Inferior parietal cortex (tissue), 1 donor: ENCODE results near the gene UBTD1.
"Not testable (repeated sequence)": the region's sequence is repeated elsewhere in the genome, so short reads cannot be mapped to it uniquely, and the experiment has no call there.

Experiments used
- DNase-seq: peaks from one replicate; pipeline ENCODE4 v3.0.0-alpha.2; 2016; ENCODE audit errors: extremely low spot score

The UBTD1 gene

DNA sequence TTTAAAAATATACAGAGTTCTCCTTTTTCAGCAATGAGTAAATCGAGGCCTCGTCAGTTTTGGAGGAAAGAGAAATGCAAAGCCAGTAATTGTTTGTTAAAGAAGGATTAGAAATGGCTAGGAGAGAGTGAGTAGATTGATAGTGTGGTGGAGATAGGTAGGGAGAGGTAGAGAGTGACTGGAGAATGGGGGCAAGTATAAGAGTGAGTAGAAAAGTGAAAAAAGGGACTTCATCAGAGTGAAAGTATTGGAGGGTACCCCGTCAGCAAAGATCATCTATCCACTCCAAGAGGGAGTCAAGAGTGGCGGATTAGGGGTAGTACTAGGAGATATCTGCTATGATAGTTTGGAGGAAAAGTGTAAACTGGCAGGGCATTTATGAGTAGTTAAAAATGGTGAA is 64.6 kb downstream of the UBTD1 start:
- DNase-seq, result no peak

DNA sequence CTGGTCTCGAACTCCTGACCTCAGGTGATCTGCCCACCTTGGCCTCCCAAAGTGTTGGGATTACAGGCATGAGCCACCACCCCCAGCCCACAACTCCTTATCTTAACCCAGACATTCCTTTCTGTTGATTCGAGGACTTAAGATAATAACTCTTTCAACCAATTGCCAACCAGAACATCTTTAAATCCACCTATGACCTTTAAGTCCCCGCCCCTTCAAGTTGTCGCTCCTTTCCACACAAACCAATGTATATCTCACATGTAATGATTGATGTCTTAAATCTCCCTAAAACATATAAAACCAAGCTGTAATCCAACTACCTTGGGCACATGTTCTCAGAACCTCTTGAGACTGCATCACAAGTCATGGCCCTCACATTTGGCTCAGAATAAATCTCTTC is 66.1 kb downstream of the UBTD1 start:
- DNase-seq, result no peak

- DNase-seq, result no peak
Observed at GRCh38 chr10:97566336-97566996, 67.7 kb downstream of the UBTD1 start.

GRCh38 chr10:97567891-97568290 is 69.2 kb downstream of the UBTD1 start:
- no peak for DNase-seq

GRCh38 chr10:97570146-97570788 is 71.5 kb downstream of the UBTD1 start:
- DNase-seq, result no peak

DNA sequence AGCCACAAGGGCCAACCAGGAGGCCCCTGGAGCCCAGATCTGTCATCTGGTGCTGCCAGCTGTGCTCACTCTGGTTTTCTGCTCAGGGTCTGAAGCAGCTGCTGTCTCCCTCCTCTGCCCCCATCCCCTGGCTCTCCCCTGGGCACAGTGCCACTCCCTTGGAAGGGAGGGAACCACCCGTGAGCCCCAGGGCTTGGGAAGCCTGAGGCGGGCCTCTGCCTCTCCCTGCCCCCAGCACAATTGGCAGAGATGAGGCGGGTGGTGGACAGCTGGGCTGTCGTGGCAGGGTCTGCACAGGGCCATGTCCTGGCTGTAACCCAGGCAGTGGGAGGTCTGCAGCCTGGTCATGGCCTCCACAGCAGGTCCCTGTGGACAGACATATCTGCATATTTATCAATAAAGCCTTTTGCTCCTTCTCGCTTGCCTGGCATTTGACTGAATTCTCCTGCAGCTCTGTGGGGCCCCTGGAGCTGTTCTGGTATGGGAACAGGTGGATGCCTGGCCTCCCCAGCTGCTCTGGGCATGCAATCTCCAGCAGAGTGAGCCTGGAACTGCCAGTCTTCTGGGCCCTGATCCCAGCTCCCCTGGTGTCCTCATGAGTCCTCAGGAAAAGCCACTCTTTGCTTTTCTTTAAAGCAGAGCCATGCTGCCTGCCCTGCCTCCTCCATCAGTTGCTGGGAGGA is 72.2 kb downstream of the UBTD1 start:
- no peak for DNase-seq

DNA sequence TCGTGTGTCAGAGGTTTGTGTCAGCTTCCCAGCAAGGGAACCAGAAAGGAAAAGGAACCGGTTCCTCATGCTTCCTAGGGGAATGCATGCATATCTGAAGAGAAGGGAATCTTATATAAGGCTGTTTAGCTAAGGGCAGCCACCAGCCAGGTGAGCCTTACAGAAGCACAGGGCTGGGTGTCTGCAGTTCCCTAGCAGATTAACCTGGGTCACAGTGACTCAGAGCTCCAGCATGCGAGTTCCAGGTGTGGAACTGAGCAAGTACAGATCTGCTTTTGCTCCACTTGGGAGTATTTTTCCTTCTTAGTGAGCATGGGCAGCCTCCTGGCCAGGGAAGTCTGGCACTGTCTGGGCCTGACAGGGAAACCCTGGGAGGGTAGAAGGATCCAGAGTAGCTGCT is 72.9 kb downstream of the UBTD1 start:
- no peak for DNase-seq

DNA sequence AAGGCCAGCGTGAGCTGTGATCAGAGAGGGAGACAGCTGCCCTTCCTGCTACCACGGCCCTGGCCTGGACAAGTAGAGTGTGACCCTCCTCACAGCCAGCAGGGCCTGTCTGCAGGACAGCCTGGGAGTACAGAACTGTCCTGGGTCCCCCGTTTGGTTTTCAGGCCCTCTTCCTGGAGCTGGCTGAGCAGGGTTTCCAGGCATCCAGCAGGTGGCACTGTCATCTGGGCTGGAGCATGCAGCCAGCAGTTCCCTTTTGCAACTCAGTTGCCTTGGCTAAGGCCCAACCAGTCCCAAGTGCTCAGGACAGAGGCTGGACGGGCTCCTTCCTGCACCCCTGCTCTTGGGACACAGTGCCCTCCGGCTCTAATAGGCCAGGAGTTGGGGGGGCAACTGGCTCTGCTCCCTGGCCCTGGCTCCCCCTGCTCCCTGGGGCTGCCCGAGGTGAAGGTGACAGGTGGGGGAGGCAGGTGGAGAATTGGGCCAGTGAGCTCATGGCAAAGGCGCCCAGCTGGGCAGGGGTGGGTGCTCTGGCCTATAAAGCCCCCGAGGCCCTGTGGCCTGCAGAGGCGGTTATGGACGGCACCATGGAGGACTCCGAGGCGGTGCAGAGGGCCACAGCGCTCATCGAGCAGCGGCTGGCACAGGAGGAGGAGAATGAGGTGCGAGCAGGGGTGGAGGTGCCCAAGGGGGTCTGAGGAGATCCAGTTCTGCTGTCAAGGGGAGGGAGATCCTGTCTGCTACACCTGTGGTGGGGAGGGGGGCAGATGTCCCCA is 73.7 kb downstream of the UBTD1 start, which contains the start of gene ANKRD2:
TSS of gene ANKRD2 (plus strand) at position 566 of the 776 bp plus-strand sequence. CDS start at position 576, 10 bp downstream.
- DNase-seq, result peak; percentile 77

DNA sequence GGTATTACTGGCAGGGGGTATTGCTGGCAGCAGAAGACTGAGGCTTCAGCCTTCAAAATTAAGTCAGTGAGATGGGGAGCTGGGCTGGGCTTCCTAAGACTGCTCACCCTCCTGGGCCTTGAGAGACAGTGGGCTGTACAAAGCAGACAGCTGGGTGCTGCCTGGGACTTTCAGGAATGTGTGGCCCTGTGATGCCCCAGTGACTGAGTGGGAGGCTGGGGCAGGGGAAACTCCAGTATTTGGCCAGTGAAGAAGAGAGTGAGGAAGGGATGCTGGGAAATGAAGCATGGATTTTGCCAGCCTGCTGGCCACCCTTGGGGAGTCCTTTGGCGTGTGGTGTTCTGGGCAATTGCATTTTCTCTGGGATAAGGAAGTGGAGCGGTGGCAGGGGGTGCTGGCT is 74.3 kb downstream of the UBTD1 start:
- DNase-seq, result no peak

GRCh38 chr10:97573672-97574071 is 74.9 kb downstream of the UBTD1 start:
- no peak for DNase-seq

DNA sequence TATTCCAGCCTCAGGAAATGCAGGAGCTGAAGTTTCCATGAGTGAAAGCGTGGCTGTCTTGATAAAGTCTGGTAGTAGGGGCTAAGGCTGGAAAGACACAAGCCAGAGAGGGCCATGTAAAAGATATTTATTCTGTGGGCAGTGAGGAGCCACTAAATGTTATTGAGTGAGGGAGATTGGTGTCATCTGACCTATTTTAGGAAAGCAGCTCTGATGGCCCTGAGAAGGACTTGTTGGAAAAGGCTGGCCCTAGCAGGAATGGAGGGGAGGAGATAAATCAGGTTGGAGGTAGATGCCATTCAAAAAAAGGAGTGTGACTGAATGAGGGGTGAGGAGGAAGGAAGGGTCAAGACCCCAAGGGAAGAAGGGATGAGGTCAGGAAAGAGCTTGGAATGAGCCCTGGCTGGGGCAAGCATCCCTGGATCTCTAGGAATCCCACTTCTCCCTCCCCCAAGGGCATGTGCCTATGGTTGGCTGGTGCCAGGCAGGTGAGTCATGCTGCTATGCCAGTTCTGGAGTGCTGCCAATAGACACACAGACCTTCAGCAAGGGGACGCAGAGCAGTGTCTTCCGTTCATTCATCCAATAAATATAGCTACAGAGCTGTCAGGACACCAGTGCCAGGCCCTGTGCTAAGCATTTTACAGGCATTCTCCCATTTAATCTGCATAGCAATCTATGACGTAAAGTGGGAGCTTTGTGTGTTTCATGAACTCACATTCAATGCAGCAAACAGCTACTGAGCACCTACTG is 75.8 kb downstream of the UBTD1 start:
- no peak for DNase-seq

DNA sequence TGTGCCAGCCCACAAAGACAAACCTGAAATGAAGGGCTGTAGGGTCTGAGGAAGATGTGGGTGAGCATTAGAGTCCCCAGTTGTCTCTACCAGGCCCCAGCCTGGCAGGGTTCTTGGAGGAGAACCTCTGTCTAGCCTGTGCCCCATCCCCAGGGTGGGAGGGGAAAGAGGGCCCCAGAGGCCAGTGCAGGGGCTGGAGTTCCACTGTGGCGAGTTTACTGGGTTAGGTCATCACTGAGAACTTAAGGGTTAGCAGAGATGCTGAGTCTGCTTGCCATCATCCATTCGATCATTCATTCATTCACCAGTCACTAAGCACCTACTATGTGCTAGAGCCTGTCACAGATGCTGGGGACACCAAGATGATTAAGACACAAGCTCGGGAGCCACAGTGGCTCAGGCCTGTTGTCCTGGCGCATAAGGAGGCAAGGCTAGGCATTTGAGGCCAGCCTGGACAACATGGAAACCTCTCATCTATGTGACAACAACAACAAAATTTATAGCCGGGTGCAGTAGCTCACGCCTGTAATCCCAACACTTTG is 76.5 kb downstream of the UBTD1 start:
- no peak for DNase-seq

DNA sequence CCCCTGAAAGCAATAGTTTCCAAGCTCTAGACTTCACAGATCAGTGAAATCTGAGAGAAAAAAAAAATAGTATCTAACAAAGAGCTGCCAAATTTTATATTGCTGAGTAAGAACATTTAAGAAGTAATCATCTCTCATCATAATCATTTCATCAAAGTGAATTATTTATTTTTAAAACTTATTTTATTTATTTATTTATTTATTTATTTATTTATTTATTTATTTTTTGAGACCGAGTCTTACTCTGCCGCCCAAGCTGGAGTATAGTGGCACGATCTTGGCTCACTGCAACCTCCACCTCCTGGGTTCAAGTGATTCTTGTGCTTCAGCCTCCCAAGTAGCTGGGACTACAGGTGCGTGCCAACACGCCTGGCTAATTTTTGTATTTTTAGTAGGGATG is 77.8 kb downstream of the UBTD1 start:
- DNase-seq, result not testable (repeated sequence)

- no peak for DNase-seq
Observed at GRCh38 chr10:97577701-97578100, 79.0 kb downstream of the UBTD1 start.

GRCh38 chr10:97578171-97578844 is 79.6 kb downstream of the UBTD1 start:
- DNase-seq, result no peak

GRCh38 chr10:97580421-97581367 is 82.0 kb downstream of the UBTD1 start:
- no peak for DNase-seq

DNA sequence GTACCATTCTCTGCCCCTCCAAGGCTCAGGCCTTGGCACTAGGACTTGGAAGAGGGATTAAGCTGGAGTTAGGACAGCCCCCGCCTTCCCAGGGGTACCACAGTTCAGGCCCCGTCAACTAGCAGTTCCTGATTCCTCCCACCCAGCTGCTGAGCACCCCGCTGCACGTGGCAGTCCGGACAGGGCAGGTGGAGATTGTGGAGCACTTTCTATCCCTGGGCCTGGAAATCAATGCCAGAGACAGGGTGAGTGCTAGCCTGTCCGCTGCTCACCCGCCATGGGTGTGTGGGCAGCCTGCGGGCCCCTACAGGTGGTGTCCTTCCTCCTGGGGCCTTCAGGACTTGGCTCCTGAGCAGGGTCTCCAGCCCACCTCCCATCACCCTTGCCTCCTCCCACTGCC is 83.4 kb downstream of the UBTD1 start:
- DNase-seq, result no peak

DNA sequence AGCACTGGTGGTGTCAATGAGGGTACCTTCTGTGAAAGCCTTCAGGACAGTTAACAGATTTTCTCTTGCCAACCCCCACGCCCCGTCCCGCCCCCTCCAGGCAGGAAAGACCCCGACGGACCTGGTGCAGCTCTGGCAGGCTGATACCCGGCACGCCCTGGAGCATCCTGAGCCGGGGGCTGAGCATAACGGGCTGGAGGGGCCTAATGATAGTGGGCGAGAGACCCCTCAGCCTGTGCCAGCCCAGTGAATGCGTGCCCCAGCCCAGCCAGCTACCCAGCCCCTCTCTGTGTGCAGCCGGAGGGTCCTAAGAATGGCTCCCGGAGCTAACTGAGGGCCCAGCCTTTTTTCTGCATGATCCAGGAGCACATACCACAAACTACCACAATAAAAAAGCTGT is 84.8 kb downstream of the UBTD1 start:
- DNase-seq, result no peak

DNA sequence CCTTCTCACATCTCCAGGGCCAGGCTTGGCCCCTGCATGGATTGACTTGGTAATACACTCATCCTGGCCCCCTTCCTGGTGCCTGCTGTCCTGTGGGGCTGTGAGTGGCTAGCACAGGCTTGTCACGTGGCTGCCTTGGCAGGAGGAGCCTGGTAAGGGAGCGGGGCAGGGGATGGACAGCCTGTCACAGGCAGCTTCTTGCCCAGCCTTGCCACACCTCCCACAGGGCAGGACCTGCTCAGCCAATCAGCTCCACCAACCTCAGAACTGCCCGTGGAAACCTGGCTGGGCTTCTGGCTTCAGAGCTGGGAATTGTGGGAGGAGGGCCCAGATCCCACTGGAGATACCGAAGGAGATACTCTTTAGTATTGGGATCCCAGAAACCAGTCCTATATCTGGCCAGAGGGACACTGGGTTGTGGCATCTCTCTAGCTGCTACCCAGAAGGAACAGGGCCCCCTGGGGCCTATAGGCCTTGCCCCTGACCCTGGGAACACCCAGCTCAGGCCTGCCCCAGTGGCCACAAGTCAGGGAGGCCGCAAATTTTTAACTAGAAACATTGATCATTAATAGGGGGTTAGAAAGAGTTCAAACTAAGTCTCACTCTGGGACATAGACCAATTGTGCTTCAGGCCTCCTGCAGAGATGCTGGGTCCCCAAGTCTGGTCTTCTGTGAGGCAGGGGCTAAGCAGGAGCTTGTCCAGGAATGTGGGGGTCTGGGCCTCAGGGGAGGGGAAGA is 85.5 kb downstream of the UBTD1 start, which contains the start of gene HOGA1:
TSS of gene HOGA1 (plus strand) at position 330 of the 738 bp plus-strand sequence. CDS start at position 645, 315 bp downstream.
- DNase-seq, result peak; percentile 81
